Stimulated activated CD4-positive, alpha-beta T cell treated with anti-CD3 and anti-CD28 coated beads, Interleukin-2, amount 100 ng/mL, for 48 hours (primary cell): ENCODE measurements around the gene SLC7A10.

Source experiments
- DNase-seq, 2 donors: peaks; one replicate each; pipeline ENCODE4 v3.0.0-alpha.2; 2020

SLC7A10 gene

DNA sequence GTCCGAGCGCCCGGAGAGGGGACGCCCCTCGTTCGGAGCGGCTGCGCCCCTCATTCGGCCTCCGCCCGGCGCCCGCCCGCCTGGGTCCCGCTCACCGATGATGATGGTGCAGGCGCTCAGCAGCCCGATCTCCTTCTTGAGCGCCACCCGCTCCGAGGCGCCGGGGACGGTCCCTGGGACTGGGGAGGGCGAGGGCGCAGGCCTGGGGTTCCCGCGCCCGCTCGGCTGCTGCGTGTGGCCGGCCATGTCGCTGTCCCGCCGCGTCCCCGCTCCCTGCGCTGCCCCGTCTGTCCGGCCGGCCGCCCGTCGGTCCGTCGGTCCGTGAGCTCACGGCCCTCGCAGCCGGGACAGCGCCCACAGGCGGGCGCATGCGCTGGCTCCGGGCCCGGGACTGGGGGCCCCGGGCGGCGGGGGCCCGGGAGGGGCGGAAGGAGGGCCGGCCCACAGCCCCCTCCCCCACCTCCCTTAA, at the start of gene SLC7A10:
Gene SLC7A10 (minus strand): TSS at position 393 of the 469 bp plus-strand sequence. CDS start 147 bp downstream, at position 246.
- no peak for DNase-seq

DNA sequence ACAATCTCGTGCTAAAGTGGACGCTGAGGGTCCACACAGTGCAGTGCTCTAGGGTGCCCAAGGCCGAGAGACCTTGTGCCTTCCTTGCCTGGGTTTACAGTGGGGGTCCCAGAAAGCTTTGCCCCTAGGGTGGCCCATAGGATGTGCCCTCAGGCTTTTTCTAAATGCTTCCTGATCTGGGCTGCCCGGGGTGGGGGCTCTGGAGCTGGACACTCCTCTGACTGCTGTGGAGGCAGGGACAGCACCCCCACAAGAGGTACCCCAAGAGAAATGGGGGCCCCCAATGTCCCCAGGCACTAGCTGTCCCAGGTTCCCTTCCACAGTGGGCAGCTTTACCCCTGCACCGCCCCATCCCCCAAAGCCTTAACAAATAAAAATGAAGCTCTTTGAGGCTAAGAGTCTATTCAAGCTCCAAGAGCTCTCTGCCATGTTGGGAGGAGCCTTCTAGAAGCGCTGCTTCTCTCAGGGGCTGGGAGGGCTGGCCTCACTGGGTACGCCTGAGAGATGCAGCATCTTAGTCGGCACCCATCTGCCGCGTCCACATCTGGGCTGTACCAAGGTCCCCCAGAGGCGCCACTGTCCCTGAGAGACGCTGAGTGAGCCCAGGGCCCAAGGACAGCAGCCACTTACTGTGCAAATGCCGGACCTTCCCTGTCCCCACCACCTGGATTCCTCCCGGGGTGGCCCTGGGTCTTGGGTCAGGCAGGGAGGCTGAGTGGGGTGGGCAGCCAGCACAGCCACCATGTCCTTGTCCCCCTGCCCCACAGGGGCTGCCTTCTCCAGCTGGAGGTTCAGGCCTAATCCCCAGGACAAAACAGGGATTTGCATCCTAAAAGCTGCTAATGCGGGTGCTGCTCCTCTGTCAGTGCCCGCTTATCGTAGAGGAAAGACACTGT, 49.3 kb upstream of the SLC7A10 start:
- no peak for DNase-seq

DNA sequence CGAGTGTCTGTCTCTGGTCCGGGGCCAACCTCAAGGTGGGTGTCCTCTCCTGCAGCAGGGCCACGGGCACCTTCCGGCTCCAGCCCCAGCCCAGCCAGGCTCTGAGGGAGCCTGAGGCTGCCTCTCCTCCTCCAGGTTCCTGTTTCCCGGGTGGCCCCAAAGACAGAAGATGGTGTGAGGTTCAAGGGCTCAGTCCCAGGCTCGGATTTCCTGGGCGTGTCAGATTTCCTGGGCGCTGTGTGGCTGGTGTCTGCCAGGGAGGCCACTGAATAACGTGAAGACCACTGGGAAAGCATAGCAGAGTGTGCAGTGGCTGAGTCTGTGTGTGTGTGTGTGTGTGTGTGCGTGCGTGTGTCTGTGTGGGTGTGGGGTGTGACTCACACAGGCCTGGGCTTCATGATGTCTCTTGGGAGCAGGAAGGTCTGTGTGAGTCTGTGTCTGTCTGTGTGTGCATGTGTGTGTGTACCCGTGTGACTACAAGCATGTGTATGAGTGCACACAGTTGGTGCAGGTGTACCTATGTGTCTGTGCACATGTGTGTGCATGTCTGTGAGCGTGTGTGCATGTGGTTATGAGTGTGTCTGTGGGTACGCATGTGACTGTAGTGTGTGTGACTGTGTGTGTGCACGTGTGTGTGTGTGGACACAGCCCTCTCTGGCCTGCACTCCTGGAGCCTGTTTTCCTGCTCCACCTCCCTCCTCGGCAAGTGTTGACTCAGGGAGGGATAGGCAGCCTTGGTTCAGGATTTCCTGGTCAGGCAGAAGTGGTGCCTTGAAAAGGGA, 48.4 kb upstream of the SLC7A10 start:
- peak; percentile 28 to 35 for DNase-seq

GRCh38 chr19:33273065-33273736, 47.6 kb upstream of the SLC7A10 start:
- no peak for DNase-seq

DNA sequence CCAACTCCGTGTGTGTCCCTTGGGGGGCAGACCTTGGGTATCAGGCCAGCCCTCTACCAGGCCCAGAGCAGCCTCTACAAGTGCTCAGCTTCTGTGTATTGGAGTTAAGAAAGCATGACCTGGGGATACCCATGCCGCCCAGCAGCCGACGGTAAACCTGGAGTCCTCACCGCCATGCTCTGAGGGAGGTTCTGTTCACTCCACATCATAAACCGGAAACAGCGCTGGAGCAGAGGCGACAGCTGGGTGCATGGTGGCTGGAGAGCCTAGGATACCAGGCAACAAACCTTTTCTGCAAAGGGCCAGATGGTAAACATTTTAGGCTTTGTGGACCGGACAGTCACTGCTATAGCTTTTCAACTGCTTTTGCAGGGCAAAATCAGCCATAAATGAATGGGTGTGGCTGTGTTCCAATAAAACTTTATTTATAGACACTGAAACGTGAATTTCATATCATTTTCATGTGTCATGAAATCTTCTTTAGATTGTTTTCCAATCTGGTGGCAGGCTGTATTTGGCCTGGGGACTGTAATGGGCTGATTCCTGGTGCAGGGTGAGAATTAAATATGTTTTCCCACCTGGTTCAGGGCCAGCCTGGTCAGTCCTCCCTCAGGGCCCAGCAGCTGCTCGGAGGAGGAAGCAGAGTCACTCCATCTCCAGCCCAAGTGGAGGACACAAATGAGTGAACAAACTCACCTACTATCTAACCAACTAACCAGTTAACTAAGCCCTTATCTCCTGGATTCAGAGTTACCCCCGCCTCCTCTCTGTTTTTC, 45.8 kb upstream of the SLC7A10 start:
- DNase-seq: no peak

DNA sequence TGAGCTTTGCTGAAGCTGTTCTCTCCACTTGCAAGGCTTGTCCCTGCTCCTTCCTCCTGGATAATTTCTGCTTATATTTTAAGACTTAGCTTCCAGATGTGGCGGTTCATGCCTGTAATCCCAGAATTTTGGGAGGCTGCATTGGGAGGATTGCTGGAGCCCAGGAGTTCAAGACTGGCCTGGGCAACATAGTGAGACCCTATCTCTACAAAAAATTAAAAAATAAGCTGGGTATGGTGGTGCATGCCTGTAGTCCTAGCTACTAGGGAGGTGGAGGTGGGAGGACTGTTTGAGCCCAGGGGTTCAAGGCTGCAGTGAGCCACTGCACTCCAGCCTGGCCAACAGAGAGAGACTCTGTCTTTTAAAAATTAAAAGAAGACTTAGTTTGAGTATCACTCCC, 45.1 kb upstream of the SLC7A10 start:
- no peak for DNase-seq

- DNase-seq: no peak
Observed at GRCh38 chr19:33269016-33269415, 43.4 kb upstream of the SLC7A10 start.

- DNase-seq: no peak
Observed at GRCh38 chr19:33268162-33268991, 42.7 kb upstream of the SLC7A10 start.

- no peak for DNase-seq
Observed at GRCh38 chr19:33267706-33268105, 42.1 kb upstream of the SLC7A10 start.

GRCh38 chr19:33266974-33267484, 41.4 kb upstream of the SLC7A10 start:
- no peak for DNase-seq

DNA sequence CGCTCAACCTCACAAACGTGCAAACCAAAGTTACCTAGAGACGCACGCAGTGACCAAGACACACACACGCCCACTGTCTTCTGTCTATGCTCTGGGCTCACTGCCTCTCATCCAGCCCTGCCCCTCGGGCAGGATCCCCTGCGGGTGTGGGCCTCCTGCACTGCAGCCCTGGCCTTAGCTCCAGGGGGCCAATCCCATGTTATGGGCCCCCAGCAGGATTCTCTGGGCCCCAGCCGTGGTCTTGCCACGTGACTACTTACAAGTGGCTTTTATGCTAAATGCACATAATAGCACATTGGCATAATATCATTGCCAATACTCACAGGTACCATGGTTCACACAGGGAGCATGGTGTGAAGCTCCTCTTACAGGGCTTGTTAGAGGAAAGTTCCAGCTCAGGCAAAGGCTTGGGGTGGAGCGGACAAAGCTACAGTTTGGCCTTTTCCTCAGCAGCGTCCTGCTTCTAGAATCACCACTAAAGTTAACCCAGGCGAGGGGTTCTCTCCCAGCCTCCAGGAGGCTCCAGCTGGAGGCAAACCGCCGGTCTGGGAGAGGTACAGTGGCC, 39.3 kb upstream of the SLC7A10 start:
- DNase-seq: no peak

- DNase-seq: no peak
Observed at GRCh38 chr19:33263325-33264023, 37.8 kb upstream of the SLC7A10 start.

- no peak for DNase-seq
Observed at GRCh38 chr19:33261511-33262189, 36.0 kb upstream of the SLC7A10 start.

DNA sequence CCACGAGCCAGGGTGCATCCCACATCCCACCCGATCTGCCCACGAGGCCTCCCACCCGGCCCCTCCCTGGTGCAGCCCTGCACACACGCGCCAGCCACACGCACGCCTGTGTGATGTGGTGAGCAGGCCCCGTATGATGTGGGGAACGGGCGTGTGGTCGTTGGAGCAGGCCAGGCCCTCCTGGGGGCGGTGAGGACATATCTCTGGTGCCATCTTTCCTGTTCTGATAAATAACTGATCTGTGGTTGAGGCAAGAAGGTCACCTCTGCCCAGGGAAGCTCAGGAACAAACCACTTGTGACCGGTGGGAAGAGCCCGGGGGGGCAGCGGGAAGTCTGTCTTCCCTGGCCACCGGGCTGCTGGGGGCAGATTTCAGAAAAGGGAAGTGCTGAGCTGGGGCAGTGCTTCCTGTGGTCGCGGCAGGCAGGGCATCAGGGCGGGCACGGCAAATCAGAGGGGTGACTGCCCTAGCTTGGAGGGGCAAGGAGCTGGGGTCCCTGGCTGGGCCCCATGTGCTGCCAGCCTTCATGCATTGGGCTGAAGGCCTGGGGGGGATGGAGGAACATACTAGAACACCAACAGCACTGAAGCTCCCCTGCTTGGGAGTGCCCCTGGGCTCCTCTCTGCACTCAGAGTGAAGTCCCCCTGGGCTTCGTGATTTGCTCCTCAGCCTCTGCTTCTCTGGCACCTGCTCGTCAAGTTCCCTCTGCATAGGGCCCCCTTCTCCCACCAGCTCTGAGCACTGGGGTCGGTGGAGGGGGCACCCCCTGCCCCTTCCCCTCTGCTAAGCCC, 35.2 kb upstream of the SLC7A10 start:
- no peak for DNase-seq

DNA sequence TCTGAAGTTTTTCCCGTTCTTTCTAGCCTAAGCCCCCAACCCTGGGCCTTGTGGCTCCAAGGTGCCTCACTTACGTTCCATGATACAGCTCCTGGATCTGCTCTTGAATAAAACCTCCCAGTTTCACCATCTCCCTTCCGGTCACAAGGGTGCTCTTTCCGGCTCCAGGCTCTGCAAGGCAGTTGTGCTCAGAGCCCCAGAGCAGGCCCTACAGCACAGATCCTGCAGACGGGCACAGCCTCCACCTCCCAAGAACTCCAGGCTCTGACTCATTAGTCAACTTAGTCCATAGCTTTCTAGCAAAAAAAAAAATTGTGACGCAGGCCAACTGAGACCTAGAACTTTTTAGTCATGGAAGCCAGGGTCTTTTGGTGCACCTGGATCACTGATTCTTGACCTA, 33.9 kb upstream of the SLC7A10 start:
- no peak for DNase-seq

DNA sequence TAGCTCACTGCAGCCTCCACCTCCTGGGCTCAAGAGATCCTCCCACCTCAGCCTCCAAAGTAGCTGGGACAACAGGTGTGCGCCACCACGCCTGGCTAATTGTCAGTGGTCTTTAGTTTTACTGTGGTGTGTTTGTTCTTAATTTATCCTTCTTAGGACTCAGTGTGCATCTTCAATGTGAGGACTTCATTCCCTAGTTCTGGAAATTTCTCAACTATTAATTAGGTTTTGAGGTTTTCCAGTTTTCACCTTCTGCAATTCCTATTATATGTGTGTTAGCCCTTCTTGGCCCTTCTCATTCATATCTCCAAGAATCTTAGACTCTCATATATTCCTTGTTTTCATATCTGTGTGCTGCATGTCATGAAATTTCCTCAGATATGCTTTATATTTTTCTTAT, 32.2 kb upstream of the SLC7A10 start:
- DNase-seq: no peak

DNA sequence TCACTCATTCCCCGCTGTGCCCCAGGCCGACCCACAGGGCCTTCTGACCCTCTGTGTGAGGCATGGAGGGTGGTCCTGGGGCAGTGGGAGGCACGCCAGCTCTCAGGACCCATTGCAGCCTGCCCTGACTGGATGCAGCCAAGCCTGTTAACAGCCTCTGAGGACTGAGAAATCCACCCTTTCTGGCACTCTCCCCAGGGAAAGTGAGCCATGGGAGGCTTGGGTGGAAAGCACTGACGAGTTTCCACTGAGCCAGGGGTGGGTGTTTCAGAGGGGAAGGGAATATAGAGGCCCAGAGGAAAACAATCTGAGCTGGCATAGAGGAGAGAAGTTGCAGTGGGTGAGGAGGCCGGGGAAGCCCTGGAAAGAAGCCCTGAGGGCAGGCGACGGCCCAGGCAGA, 30.6 kb upstream of the SLC7A10 start:
- DNase-seq: no peak

- no peak for DNase-seq
Observed at GRCh38 chr19:33255781-33256180, 30.1 kb upstream of the SLC7A10 start.
